ENCODE results near the gene CANX.

The CANX gene

DNA sequence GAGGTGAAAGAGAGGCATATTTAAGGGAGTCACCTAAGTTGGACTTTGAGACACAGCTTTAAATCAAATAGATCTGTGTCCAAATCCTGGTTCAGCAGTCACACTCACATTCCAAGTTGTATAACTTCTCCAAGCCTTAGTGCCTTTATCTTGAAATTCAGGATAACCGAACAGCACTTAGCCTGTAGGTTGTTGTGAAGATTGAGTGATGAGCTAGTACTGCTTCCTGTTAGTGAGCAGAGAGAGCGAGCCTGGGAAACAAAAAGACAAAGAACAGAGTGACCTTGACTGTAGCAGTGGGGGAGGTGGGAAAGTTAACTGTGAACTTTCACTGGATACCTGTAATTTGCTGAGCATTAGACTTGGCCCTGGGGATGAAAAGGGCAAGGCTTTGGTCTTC, 56.3 kb downstream of the CANX start:
- no peaks in the 10 kb centered on the region for H3K27me3 ChIP-seq (ENCODE audit: insufficient read depth, low read length)
- H3K27ac ChIP-seq (ENCODE audit: low read depth, low read length), result no peak overlapping the region
- H3K4me3 ChIP-seq (ENCODE audit: low read depth, low read length), result no peak overlapping the region
- peaks cover 3% of the 10 kb centered on the region; the same call in 1 of the 2 replicates for H3K36me3 ChIP-seq (ENCODE audit: insufficient read depth, low read length)
- H2AFZ ChIP-seq (ENCODE audit: low read length, unreplicated experiment), result no peak overlapping the region
- H3K79me2 ChIP-seq (ENCODE audit: control insufficient read depth, insufficient read depth, low read length, unreplicated experiment), result peaks cover 77% of the 10 kb centered on the region
- peaks cover 7% of the 10 kb centered on the region for H3K4me1 ChIP-seq (ENCODE audit: control insufficient read depth, insufficient read depth, low read length, unreplicated experiment)

DNA sequence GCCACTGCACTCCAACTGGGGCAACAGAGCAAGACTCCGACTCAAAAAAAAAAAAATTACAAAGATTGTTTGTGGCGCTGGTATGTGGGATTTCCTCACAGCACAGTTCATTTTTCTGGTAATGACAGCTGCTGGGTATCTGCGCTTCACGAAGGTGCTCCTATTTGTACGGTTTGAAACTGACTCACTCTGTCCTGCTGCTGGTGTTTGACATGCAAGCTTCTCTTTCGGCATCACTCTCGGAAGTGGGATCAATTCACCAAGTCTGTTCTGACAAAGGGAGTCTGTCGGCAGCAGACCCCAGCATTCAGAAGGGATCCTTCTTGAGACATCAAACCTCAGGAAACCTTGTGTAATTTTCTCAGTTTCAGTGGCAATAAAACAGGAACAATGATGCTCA, 60.2 kb downstream of the CANX start:
- no peaks in the 10 kb centered on the region for H3K27me3 ChIP-seq (ENCODE audit: insufficient read depth, low read length)
- H3K27ac ChIP-seq (ENCODE audit: low read depth, low read length), result no peak overlapping the region
- H3K4me1 ChIP-seq (ENCODE audit: control insufficient read depth, insufficient read depth, low read length, unreplicated experiment), result peaks cover 34% of the 10 kb centered on the region
- peaks cover 60% of the 10 kb centered on the region for H3K79me2 ChIP-seq (ENCODE audit: control insufficient read depth, insufficient read depth, low read length, unreplicated experiment)
- no peaks in the 10 kb centered on the region for H3K36me3 ChIP-seq (ENCODE audit: insufficient read depth, low read length)
- no peak overlapping the region for H2AFZ ChIP-seq (ENCODE audit: low read length, unreplicated experiment)
- no peak overlapping the region for H3K4me3 ChIP-seq (ENCODE audit: low read depth, low read length)

DNA sequence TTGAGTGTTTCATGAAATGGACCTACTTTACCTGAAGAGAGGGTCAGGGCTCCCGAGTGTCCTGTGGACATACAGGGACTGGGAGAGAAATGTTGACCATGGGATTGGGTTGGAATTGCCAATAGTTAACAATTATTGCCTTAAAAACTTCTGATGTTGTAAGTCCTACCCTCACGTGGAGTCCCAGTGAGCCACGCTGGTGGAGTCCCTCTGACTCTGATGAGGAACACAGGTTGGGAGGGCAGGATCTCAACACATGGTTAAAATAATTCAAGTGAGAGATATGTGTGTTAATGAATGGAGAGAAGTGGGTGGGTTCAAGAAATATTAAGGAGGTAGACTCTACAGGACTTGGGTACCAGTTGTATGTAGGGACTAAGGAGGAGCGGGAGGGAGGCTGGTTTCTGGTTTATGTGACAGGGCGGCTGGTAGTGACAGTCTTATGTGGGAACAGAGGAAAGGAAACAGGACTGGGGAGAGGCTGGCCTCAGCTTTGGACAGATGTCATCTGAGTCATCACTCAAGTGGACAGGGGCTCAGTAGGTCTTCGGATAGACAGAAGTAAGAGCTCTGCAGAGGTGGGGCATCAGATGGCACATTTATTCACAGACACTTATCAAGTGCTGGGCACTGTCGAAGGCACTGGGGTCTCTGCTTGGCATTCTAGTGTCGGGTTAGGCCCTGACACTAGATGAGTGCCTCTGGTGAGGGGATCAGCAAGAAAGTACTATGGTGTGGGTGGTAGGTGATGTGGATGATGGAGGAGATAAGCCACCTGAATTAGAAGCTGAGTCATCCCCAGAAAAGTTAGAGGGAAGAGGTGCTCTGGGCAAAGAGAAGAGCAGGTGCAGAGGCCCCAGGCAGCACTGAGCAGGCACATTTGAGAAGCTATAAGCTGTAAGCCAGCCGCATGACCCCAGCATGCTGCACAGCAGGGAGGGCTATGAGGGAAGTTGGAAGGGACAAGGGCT, 61.1 kb downstream of the CANX start:
- no peak overlapping the region for H3K4me3 ChIP-seq (ENCODE audit: low read depth, low read length)
- H2AFZ ChIP-seq (ENCODE audit: low read length, unreplicated experiment), result no peak overlapping the region
- no peaks in the 10 kb centered on the region for H3K27me3 ChIP-seq (ENCODE audit: insufficient read depth, low read length)
- H3K36me3 ChIP-seq (ENCODE audit: insufficient read depth, low read length), result no peaks in the 10 kb centered on the region
- H3K4me1 ChIP-seq (ENCODE audit: control insufficient read depth, insufficient read depth, low read length, unreplicated experiment), result peaks cover 41% of the 10 kb centered on the region
- H3K27ac ChIP-seq (ENCODE audit: low read depth, low read length), result no peak overlapping the region
- H3K79me2 ChIP-seq (ENCODE audit: control insufficient read depth, insufficient read depth, low read length, unreplicated experiment), result peaks cover 54% of the 10 kb centered on the region

DNA sequence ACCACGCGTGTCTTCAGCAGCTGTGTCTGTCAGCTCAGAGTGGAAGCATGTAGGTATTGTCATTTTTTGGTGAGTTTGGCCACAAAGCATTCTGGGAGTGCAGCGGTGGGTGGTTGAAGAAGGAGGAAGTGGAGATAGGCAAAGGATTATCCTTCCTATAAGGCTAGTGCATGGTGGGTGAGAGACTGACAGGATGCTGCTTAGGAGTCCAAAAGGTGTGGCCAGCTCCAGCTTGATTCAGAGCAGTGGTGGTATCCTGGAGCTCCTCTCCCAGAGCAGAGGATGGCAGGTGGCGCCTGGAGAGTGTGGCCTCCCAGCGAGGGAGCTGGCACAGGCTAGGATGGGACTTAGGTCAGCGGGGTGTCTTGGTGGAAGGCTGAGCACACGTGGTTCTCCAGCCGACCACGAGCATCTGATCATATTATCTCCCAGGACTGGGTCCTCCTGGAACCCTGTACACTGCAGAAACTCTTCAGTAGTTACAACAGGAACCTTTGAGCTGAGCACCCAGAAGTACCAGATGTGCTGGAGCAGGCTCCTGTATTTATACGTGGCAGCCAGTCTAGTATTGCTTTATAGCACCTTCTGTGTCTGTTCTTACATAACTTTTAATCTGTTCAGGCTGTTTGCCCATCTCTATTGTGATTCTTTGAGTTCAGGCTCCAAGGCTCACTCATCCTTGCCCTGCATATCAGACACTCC, 63.5 kb downstream of the CANX start:
- H3K36me3 ChIP-seq (ENCODE audit: insufficient read depth, low read length), result no peaks in the 10 kb centered on the region
- no peaks in the 10 kb centered on the region for H3K27me3 ChIP-seq (ENCODE audit: insufficient read depth, low read length)
- no peak overlapping the region for H2AFZ ChIP-seq (ENCODE audit: low read length, unreplicated experiment)
- H3K27ac ChIP-seq (ENCODE audit: low read depth, low read length), result peak overlapping the region; percentile 38
- H3K4me1 ChIP-seq (ENCODE audit: control insufficient read depth, insufficient read depth, low read length, unreplicated experiment), result peaks cover 62% of the 10 kb centered on the region
- 0 out of 2 replicates have a peak overlapping the region, but pooled peaks have one; percentile 1 for H3K4me3 ChIP-seq (ENCODE audit: low read depth, low read length)
- H3K79me2 ChIP-seq (ENCODE audit: control insufficient read depth, insufficient read depth, low read length, unreplicated experiment), result peaks cover 53% of the 10 kb centered on the region

DNA sequence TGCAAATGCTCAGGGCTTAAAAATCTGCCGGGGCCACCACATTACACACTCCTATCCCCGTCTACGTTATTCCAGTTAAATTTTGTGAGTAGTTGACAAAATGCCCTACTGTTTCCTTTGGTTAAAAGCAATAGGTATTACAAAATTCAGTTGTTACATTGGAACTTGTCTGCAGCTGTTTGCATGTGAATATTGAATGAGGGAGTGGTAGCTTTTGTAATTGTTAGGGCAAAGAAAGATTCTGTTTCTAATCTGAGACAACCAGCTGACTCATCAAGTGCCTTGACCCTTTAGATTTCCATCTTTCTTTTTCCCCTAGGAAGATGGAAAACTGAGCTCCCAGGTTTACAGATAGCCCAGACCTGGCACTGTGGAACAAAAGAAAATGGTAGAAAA, 64.0 kb downstream of the CANX start:
- H3K36me3 ChIP-seq (ENCODE audit: insufficient read depth, low read length), result no peaks in the 10 kb centered on the region
- H3K4me1 ChIP-seq (ENCODE audit: control insufficient read depth, insufficient read depth, low read length, unreplicated experiment), result peaks cover 62% of the 10 kb centered on the region
- H3K4me3 ChIP-seq (ENCODE audit: low read depth, low read length), result 0 out of 2 replicates have a peak overlapping the region, but pooled peaks have one; percentile 1
- peaks cover 53% of the 10 kb centered on the region for H3K79me2 ChIP-seq (ENCODE audit: control insufficient read depth, insufficient read depth, low read length, unreplicated experiment)
- no peak overlapping the region for H2AFZ ChIP-seq (ENCODE audit: low read length, unreplicated experiment)
- peak overlapping the region; percentile 38 for H3K27ac ChIP-seq (ENCODE audit: low read depth, low read length)
- H3K27me3 ChIP-seq (ENCODE audit: insufficient read depth, low read length), result no peaks in the 10 kb centered on the region

DNA sequence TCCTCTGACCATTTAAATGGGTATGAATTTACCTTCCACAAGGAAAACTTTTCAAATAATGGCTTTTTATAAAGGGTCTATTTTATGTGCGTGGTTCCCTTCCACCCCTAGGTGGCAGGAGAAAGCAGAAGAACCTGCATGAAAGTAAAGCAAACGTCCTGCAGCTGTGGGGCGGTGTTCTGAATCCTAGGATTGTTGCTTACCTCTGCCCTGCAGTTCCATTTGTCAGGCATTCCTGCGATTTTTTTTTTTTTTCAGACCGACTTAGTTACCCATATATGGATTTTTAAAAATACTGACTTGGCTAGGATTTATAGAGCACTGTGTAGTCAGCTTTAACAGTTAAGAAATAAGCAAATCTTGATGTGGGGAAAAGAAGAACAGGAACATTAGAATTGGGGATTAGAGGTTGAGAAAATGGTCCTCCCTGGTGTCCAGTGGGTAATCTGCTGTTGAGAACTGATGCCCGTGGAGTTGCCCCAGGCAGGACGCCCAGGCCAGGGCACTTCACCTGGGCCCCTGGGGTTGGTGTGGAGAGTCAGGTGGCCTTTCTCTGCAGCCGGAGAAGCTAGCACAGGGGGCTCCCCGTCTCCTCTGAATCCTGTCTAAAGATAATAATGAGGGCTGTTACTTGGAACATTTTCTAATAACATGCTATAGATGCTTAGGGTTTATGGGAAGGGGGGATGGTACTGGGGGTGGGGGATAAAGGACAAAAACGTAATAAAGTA, 64.6 kb downstream of the CANX start:
- peaks cover 52% of the 10 kb centered on the region for H3K79me2 ChIP-seq (ENCODE audit: control insufficient read depth, insufficient read depth, low read length, unreplicated experiment)
- no peaks in the 10 kb centered on the region for H3K36me3 ChIP-seq (ENCODE audit: insufficient read depth, low read length)
- H3K4me3 ChIP-seq (ENCODE audit: low read depth, low read length), result no peak overlapping the region
- no peak overlapping the region for H2AFZ ChIP-seq (ENCODE audit: low read length, unreplicated experiment)
- no peaks in the 10 kb centered on the region for H3K27me3 ChIP-seq (ENCODE audit: insufficient read depth, low read length)
- H3K4me1 ChIP-seq (ENCODE audit: control insufficient read depth, insufficient read depth, low read length, unreplicated experiment), result peaks cover 62% of the 10 kb centered on the region
- peak overlapping the region; percentile 38 for H3K27ac ChIP-seq (ENCODE audit: low read depth, low read length)

DNA sequence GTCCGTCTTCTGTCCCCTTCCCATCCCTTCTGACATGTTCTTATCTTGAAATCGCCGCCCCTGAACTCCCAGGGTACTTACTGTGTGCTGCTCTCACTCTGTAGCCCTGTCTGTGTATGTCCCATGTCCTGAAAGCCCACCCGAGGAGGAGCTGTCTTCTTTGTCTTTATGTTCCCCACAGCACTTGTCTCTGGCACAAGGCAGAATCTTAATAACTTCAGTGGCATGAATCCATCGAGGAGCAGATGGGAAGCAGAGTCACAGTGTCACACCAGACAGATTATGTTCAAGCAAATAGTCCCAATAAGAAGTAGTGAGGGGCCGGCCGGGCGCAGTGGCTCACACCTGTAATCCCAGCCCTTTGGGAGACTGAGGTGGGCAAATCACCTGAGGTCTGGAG, 65.3 kb downstream of the CANX start:
- H3K4me1 ChIP-seq (ENCODE audit: control insufficient read depth, insufficient read depth, low read length, unreplicated experiment), result peaks cover 62% of the 10 kb centered on the region
- no peaks in the 10 kb centered on the region for H3K27me3 ChIP-seq (ENCODE audit: insufficient read depth, low read length)
- H3K27ac ChIP-seq (ENCODE audit: low read depth, low read length), result peak overlapping the region; percentile 19; the same call in 1 of the 2 replicates
- H3K4me3 ChIP-seq (ENCODE audit: low read depth, low read length), result no peak overlapping the region
- H3K36me3 ChIP-seq (ENCODE audit: insufficient read depth, low read length), result no peaks in the 10 kb centered on the region
- H2AFZ ChIP-seq (ENCODE audit: low read length, unreplicated experiment), result no peak overlapping the region
- peaks cover 52% of the 10 kb centered on the region for H3K79me2 ChIP-seq (ENCODE audit: control insufficient read depth, insufficient read depth, low read length, unreplicated experiment)

DNA sequence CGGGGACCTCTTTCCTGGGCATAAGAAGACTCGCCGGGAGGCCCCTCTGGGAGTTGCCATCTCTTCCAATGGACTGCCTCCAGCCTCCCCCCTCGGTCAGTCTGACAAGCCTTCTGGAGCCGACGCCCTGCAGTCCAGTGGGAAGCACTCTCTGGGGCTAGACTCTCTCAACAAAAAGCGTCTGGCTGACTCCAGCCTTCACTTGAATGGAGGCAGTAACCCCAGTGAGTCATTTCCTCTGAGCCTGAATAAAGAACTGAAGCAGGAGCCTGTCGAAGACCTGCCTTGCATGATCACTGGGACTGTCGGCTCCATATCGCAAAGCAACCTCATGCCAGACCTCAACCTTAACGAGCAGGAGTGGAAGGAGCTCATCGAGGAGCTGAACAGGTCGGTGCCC, 66.6 kb downstream of the CANX start:
- H2AFZ ChIP-seq (ENCODE audit: low read length, unreplicated experiment), result no peak overlapping the region
- peaks cover 3% of the 10 kb centered on the region; the same call in 1 of the 2 replicates for H3K36me3 ChIP-seq (ENCODE audit: insufficient read depth, low read length)
- no peaks in the 10 kb centered on the region for H3K27me3 ChIP-seq (ENCODE audit: insufficient read depth, low read length)
- H3K79me2 ChIP-seq (ENCODE audit: control insufficient read depth, insufficient read depth, low read length, unreplicated experiment), result peaks cover 42% of the 10 kb centered on the region
- peak overlapping the region; percentile 44 for H3K4me3 ChIP-seq (ENCODE audit: low read depth, low read length)
- H3K27ac ChIP-seq (ENCODE audit: low read depth, low read length), result peak overlapping the region; percentile 78
- peaks cover 52% of the 10 kb centered on the region for H3K4me1 ChIP-seq (ENCODE audit: control insufficient read depth, insufficient read depth, low read length, unreplicated experiment)

DNA sequence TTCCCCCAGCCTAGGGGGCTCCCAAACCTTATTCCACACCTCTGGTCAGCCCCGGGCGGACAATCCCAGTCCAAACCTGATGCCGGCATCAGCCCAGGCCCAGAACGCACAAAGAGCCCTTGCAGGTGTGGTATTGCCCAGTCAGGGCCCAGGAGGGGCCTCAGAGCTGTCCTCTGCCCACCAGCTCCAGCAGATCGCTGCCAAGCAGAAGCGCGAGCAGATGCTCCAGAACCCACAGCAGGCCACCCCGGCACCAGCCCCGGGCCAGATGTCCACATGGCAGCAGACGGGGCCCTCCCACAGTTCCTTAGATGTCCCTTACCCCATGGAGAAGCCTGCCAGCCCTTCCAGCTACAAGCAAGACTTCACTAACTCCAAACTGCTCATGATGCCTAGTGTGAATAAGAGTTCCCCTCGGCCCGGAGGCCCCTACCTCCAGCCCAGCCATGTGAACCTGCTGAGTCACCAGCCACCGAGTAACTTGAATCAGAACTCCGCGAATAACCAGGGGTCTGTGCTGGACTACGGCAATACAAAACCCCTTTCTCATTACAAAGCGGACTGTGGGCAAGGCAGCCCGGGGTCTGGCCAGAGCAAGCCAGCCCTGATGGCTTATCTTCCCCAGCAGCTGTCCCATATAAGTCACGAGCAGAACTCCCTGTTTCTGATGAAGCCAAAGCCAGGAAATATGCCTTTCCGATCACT, 67.4 kb downstream of the CANX start:
- H3K79me2 ChIP-seq (ENCODE audit: control insufficient read depth, insufficient read depth, low read length, unreplicated experiment), result peaks cover 40% of the 10 kb centered on the region
- peak overlapping the region; percentile 78 for H3K27ac ChIP-seq (ENCODE audit: low read depth, low read length)
- H3K4me1 ChIP-seq (ENCODE audit: control insufficient read depth, insufficient read depth, low read length, unreplicated experiment), result peaks cover 52% of the 10 kb centered on the region
- no peak overlapping the region for H2AFZ ChIP-seq (ENCODE audit: low read length, unreplicated experiment)
- H3K27me3 ChIP-seq (ENCODE audit: insufficient read depth, low read length), result no peaks in the 10 kb centered on the region
- peaks cover 9% of the 10 kb centered on the region; the same call in 1 of the 2 replicates for H3K36me3 ChIP-seq (ENCODE audit: insufficient read depth, low read length)
- H3K4me3 ChIP-seq (ENCODE audit: low read depth, low read length), result peak overlapping the region; percentile 41
